ENCODE data around the gene CYB5RL. TPM values are rescaled to one million over a fixed set of nuclear protein-coding genes. Genes with fewer than 3 reads are reported as not detected.
A peak's percentile ranks its signal among the peaks of the same experiment; 100 is the strongest.

Gene CYB5RL
- total and polyA plus RNA-seq, 7 donors = 0.89 to 6.4 (median 3.2) TPM

GRCh38 chr1:54161495-54162168 lies 38.2 kb downstream of the CYB5RL start:
- no peak overlapping the region for H3K4me3 ChIP-seq
- no peaks in the 10 kb centered on the region for H3K4me1 ChIP-seq
- no peak overlapping the region for H3K27ac ChIP-seq
- H3K36me3 ChIP-seq (ENCODE audit: insufficient read depth in 1 of 2, low read depth in 1 of 2) = no peaks in the 10 kb centered on the region
- no peak for TF ChIP-seq CTCF (IDR thresholded peaks at IDR 0.05)
- H3K27me3 ChIP-seq (ENCODE audit: insufficient read depth in 3 of 3, low read length in 2 of 3) = no peaks in the 10 kb centered on the region
- intact Hi-C loops (cut with DNase I) = no loop called here
- ATAC-seq (no peak), DNase-seq (no peak)
- no peaks in the 10 kb centered on the region for H3K9me3 ChIP-seq
- 70 to 80% (median 74%) methylated on average over 6 of the region's 6 CpGs for WGBS, 3 donors

- Histone ChIP-seq H3K9me3 (no peaks in the 10 kb centered on the region), H3K36me3 (ENCODE audit: insufficient read depth in 1 of 2, low read depth in 1 of 2) (no peaks in the 10 kb centered on the region), H3K4me3 (no peak overlapping the region), H3K27ac (no peak overlapping the region), H3K4me1 (no peaks in the 10 kb centered on the region), H3K27me3 (ENCODE audit: insufficient read depth in 3 of 3, low read length in 2 of 3) (no peaks in the 10 kb centered on the region)
- 53 to 61% (median 58%) methylated on average over 3 of the region's 3 CpGs for WGBS, 3 donors
- intact Hi-C loops (cut with DNase I) = no loop called here
- ATAC-seq (peak in 1 of 4 donors; percentile 12), DNase-seq (no peak)
- TF ChIP-seq CTCF (IDR thresholded peaks at IDR 0.05) = no peak
Measured at GRCh38 chr1:54160351-54160750, 39.5 kb downstream of the CYB5RL start.

- ATAC-seq (no peak), DNase-seq (no peak)
- no peak overlapping the region for H3K27ac ChIP-seq
- no peak for TF ChIP-seq CTCF (IDR thresholded peaks at IDR 0.05)
- intact Hi-C loops (cut with DNase I) = no loop called here
- no peak overlapping the region for H3K4me3 ChIP-seq
- H3K27me3 ChIP-seq (ENCODE audit: insufficient read depth in 3 of 3, low read length in 2 of 3) = no peaks in the 10 kb centered on the region
- no peaks in the 10 kb centered on the region for H3K4me1 ChIP-seq
- WGBS, 3 donors = 78 to 85% (median 78%) methylated on average over 4 of the region's 4 CpGs
- H3K36me3 ChIP-seq (ENCODE audit: insufficient read depth in 1 of 2, low read depth in 1 of 2) = no peaks in the 10 kb centered on the region
- no peaks in the 10 kb centered on the region for H3K9me3 ChIP-seq
Measured at GRCh38 chr1:54159733-54160316, 40.0 kb downstream of the CYB5RL start.

- TF ChIP-seq CTCF (IDR thresholded peaks at IDR 0.05) = no peak
Measured at GRCh38 chr1:54158071-54158470, 41.8 kb downstream of the CYB5RL start.

More at GRCh38 chr1:54158071-54158470, 41.8 kb downstream of the CYB5RL start:
- no peaks in the 10 kb centered on the region for H3K27me3 ChIP-seq (ENCODE audit: insufficient read depth in 3 of 3, low read length in 2 of 3)
- ATAC-seq (peak in 2 of 4 donors; percentile 43 to 50), DNase-seq (peak in 1 of 2 donors; percentile 29)
- no peak overlapping the region for H3K4me3 ChIP-seq
- 79 to 100% (median 82%) methylated on average over 3 of the region's 3 CpGs for WGBS, 3 donors
- H3K9me3 ChIP-seq = no peaks in the 10 kb centered on the region
- H3K36me3 ChIP-seq (ENCODE audit: insufficient read depth in 1 of 2, low read depth in 1 of 2) = no peaks in the 10 kb centered on the region
- H3K4me1 ChIP-seq = peaks cover 14% of the 10 kb centered on the region
- intact Hi-C loops (cut with DNase I) = no loop called here
- H3K27ac ChIP-seq = no peak overlapping the region
